HepG2 (cell line): ENCODE measurements around the gene FITM1. TPM values are rescaled to one million over a fixed set of nuclear protein-coding genes. Genes with fewer than 3 reads are reported as not detected.

ENCODE experiments used
- DMAP1 ChIP-seq: IDR thresholded peaks from 2 replicates; pipeline ENCODE4 v1.6.1; 2016
- ELF4 ChIP-seq: sonication (generic); formaldehyde crosslinking; IDR thresholded peaks from 2 replicates; pipeline ENCODE4 v1.5.0; 2020; ENCODE audit warnings: missing genetic modification reagents, mild to moderate bottlenecking, moderate library complexity, borderline replicate concordance
- FOSL2 ChIP-seq: sonication (generic); formaldehyde crosslinking; IDR thresholded peaks from 2 replicates; pipeline ENCODE4 v1.4.0; 2020; ENCODE audit warnings: missing genetic modification reagents
- GABPB1 ChIP-seq: IDR thresholded peaks from 2 replicates; pipeline ENCODE4 v1.6.1; 2016; ENCODE audit warnings: mild to moderate bottlenecking, missing genetic modification reagents, moderate library complexity, missing compliant biosample characterization
- GLI4 ChIP-seq: sonication (generic); formaldehyde crosslinking; IDR thresholded peaks from 2 replicates; pipeline ENCODE4 v1.5.1; 2020; ENCODE audit warnings: missing genetic modification reagents, mild to moderate bottlenecking, moderate library complexity, borderline replicate concordance
- GZF1 ChIP-seq: sonication (generic); formaldehyde crosslinking; IDR thresholded peaks from 2 replicates; pipeline ENCODE4 v1.5.1; 2020; ENCODE audit warnings: mild to moderate bottlenecking, missing genetic modification reagents
- RBAK ChIP-seq: sonication (generic); formaldehyde crosslinking; IDR thresholded peaks from 2 replicates; pipeline ENCODE4 v1.5.1; 2020; ENCODE audit warnings: mild to moderate bottlenecking, missing genetic modification reagents
- ZBTB42 ChIP-seq: sonication (generic); formaldehyde crosslinking; IDR thresholded peaks from 2 replicates; pipeline ENCODE4 v1.5.0; 2020; ENCODE audit warnings: mild to moderate bottlenecking, missing genetic modification reagents
- ZNF121 ChIP-seq: sonication (generic); formaldehyde crosslinking; IDR thresholded peaks from 2 replicates; pipeline ENCODE4 v1.5.0; 2020; ENCODE audit warnings: mild to moderate bottlenecking, missing genetic modification reagents
- ZNF225 ChIP-seq: sonication (generic); formaldehyde crosslinking; IDR thresholded peaks from 2 replicates; pipeline ENCODE4 v1.4.0; 2020; ENCODE audit warnings: mild to moderate bottlenecking, missing genetic modification reagents
- ZNF292 ChIP-seq: sonication (generic); formaldehyde crosslinking; IDR thresholded peaks from 2 replicates; pipeline ENCODE4 v1.8.1; 2022; ENCODE audit warnings: mild to moderate bottlenecking, low read depth, missing genetic modification reagents, borderline replicate concordance
- ZNF383 ChIP-seq: sonication (generic); formaldehyde crosslinking; IDR thresholded peaks from 2 replicates; pipeline ENCODE4 v1.4.0; 2020; ENCODE audit warnings: missing genetic modification reagents, mild to moderate bottlenecking, borderline replicate concordance
- ZNF83 ChIP-seq: sonication (generic); formaldehyde crosslinking; IDR thresholded peaks from 2 replicates; pipeline ENCODE4 v1.4.0; 2020; ENCODE audit warnings: missing genetic modification reagents, mild to moderate bottlenecking, borderline replicate concordance
- polyA plus RNA-seq, 8 experiments: library from polyadenylated mRNA; depleted of rRNA in 3 of 8; stranded (reverse) in 7 of 8; unstranded in 1 of 8; fragments of >200 nt; fragmentation: Illumina TruSeq in 4 of 8; extraction: Trizol in 4 of 8; gene quantifications; 2 replicates each; pipeline versions ENCODE4 v1.2.1 to v1.2.3, GENCODE V29; 2011 to 2016; ENCODE audit warnings: low read depth in 4 of 8, missing spikeins in 1 of 8, mixed read lengths in 1 of 8; ENCODE audit not compliant: insufficient read depth in 1 of 8
- total RNA-seq, 5 experiments: library from RNA; depleted of rRNA; stranded (reverse); fragments of >200 nt; fragmentation: Illumina TruSeq; extraction: Trizol; gene quantifications; 2 replicates each; pipeline ENCODE4 v1.2.3, GENCODE V29; 2016; ENCODE audit warnings: low read depth in 1 of 5
- TF ChIP-seq, protein P1 (sequence below): sonication (generic); formaldehyde crosslinking; IDR thresholded peaks from 2 replicates; pipeline ENCODE4 v1.4.0; 2020; ENCODE audit warnings: missing genetic modification reagents
- TF ChIP-seq, protein P2 (sequence below): IDR thresholded peaks from 2 replicates; pipeline ENCODE4 v1.6.1; 2016; ENCODE audit warnings: control low read depth
- TF ChIP-seq, protein P3 (sequence below): sonication (generic); formaldehyde crosslinking; IDR thresholded peaks from 2 replicates; pipeline ENCODE4 v1.4.0; 2020; ENCODE audit warnings: missing genetic modification reagents, borderline replicate concordance
- TF ChIP-seq, protein P4 (sequence below): IDR thresholded peaks from 2 replicates; pipeline ENCODE4 v1.6.1; 2016; ENCODE audit warnings: missing compliant biosample characterization, missing genetic modification reagents, borderline replicate concordance
- TF ChIP-seq, protein P5 (sequence below): sonication (generic); formaldehyde crosslinking; IDR thresholded peaks from 2 replicates; pipeline ENCODE4 v1.4.0; 2020; ENCODE audit warnings: missing genetic modification reagents, borderline replicate concordance

Gene FITM1
- total and polyA plus RNA-seq, 2 of the 13 experiments (the other 11 are each of a cell fraction or from before 2014, with no cell fraction given): 2.7 to 5.8 TPM

DNA sequence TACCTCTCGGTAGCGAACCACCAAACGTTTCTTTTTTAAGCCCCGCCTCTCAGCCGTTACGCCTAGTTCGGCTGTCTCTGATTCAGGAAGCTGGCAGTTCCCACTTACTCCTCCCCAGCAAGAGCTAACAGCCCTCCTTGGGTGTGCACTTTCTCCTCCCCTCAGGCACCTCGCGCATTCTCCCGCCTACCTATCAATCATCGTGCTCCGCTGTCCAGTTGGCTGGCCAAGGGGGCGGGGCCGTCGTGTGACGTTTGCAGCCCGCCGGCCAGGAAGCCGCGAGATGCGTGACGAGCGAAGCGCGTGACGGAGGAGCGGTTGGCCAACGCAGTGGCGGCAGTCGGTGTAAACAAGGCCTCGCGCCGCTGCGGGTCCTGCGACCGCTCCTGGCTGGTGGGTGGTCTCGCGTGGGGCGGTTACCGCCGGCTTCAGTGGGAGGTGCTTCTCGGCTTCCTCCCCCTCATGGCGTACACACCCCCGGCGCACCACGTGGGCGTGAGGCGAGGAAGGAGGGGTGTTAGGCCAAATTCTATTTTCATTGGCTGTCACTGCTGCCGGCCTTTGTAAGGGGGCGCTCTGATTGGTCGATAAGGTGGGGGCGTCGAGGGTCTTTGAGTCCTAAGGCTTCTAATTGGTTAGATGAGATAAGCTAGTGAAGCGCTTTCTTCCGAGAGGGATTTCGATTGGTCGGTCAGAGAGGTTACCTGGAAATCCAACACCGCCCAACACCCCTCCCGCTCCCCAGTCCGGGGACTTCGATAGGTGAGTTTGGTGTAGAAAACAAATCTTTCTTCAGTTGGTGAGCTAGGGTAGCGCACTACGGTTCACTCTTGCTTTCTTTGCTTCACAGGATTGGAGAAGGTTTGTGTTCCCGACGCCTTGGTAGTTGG is 15.7 kb upstream of the FITM1 start, which contains the start of the genes DCAF11 and NRL (continued):
- peak; percentile 87 for TF ChIP-seq GZF1 (CRISPR knock-in tag)
- peak; percentile 100 for TF ChIP-seq DMAP1 (CRISPR knock-in tag)
- TF ChIP-seq FOSL2: peak; percentile 81
- no peak for TF ChIP-seq ZNF383 (CRISPR knock-in tag)
- TF ChIP-seq ZNF121 (CRISPR knock-in tag): no peak
- TF ChIP-seq ZNF225 (CRISPR knock-in tag): peak; percentile 98
- TF ChIP-seq, protein P1, sequence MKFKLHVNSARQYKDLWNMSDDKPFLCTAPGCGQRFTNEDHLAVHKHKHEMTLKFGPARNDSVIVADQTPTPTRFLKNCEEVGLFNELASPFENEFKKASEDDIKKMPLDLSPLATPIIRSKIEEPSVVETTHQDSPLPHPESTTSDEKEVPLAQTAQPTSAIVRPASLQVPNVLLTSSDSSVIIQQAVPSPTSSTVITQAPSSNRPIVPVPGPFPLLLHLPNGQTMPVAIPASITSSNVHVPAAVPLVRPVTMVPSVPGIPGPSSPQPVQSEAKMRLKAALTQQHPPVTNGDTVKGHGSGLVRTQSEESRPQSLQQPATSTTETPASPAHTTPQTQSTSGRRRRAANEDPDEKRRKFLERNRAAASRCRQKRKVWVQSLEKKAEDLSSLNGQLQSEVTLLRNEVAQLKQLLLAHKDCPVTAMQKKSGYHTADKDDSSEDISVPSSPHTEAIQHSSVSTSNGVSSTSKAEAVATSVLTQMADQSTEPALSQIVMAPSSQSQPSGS (CRISPR knock-in tag): peak; percentile 92
- TF ChIP-seq GLI4 (CRISPR knock-in tag): peak; percentile 92
- TF ChIP-seq, protein P2, sequence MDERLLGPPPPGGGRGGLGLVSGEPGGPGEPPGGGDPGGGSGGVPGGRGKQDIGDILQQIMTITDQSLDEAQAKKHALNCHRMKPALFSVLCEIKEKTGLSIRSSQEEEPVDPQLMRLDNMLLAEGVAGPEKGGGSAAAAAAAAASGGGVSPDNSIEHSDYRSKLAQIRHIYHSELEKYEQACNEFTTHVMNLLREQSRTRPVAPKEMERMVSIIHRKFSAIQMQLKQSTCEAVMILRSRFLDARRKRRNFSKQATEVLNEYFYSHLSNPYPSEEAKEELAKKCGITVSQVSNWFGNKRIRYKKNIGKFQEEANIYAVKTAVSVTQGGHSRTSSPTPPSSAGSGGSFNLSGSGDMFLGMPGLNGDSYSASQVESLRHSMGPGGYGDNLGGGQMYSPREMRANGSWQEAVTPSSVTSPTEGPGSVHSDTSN: peak; percentile 97
- TF ChIP-seq, protein P3, sequence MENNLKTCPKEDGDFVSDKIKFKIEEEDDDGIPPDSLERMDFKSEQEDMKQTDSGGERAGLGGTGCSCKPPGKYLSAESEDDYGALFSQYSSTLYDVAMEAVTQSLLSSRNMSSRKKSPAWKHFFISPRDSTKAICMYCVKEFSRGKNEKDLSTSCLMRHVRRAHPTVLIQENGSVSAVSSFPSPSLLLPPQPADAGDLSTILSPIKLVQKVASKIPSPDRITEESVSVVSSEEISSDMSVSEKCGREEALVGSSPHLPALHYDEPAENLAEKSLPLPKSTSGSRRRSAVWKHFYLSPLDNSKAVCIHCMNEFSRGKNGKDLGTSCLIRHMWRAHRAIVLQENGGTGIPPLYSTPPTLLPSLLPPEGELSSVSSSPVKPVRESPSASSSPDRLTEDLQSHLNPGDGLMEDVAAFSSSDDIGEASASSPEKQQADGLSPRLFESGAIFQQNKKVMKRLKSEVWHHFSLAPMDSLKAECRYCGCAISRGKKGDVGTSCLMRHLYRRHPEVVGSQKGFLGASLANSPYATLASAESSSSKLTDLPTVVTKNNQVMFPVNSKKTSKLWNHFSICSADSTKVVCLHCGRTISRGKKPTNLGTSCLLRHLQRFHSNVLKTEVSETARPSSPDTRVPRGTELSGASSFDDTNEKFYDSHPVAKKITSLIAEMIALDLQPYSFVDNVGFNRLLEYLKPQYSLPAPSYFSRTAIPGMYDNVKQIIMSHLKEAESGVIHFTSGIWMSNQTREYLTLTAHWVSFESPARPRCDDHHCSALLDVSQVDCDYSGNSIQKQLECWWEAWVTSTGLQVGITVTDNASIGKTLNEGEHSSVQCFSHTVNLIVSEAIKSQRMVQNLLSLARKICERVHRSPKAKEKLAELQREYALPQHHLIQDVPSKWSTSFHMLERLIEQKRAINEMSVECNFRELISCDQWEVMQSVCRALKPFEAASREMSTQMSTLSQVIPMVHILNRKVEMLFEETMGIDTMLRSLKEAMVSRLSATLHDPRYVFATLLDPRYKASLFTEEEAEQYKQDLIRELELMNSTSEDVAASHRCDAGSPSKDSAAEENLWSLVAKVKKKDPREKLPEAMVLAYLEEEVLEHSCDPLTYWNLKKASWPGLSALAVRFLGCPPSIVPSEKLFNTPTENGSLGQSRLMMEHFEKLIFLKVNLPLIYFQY: peak; percentile 27; the same call in 1 of the 2 replicates
- TF ChIP-seq ZNF83: 0 out of 2 replicates have a peak, but pooled peaks have one; percentile 86
- peak; percentile 88 for TF ChIP-seq ZNF292 (CRISPR knock-in tag)
- TF ChIP-seq, protein P4, sequence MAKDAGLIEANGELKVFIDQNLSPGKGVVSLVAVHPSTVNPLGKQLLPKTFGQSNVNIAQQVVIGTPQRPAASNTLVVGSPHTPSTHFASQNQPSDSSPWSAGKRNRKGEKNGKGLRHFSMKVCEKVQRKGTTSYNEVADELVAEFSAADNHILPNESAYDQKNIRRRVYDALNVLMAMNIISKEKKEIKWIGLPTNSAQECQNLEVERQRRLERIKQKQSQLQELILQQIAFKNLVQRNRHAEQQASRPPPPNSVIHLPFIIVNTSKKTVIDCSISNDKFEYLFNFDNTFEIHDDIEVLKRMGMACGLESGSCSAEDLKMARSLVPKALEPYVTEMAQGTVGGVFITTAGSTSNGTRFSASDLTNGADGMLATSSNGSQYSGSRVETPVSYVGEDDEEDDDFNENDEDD (CRISPR knock-in tag): peak; percentile 91; the same call in 1 of the 2 replicates
- TF ChIP-seq GABPB1 (CRISPR knock-in tag): peak; percentile 93
- TF ChIP-seq, protein P5, sequence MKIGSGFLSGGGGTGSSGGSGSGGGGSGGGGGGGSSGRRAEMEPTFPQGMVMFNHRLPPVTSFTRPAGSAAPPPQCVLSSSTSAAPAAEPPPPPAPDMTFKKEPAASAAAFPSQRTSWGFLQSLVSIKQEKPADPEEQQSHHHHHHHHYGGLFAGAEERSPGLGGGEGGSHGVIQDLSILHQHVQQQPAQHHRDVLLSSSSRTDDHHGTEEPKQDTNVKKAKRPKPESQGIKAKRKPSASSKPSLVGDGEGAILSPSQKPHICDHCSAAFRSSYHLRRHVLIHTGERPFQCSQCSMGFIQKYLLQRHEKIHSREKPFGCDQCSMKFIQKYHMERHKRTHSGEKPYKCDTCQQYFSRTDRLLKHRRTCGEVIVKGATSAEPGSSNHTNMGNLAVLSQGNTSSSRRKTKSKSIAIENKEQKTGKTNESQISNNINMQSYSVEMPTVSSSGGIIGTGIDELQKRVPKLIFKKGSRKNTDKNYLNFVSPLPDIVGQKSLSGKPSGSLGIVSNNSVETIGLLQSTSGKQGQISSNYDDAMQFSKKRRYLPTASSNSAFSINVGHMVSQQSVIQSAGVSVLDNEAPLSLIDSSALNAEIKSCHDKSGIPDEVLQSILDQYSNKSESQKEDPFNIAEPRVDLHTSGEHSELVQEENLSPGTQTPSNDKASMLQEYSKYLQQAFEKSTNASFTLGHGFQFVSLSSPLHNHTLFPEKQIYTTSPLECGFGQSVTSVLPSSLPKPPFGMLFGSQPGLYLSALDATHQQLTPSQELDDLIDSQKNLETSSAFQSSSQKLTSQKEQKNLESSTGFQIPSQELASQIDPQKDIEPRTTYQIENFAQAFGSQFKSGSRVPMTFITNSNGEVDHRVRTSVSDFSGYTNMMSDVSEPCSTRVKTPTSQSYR (CRISPR knock-in tag): peak; percentile 82
- no peak for TF ChIP-seq ZBTB42 (CRISPR knock-in tag)
- peak; percentile 93 for TF ChIP-seq ELF4
- TF ChIP-seq RBAK (CRISPR knock-in tag): peak; percentile 79; the same call in 1 of the 2 replicates
